H1 (cell line): ENCODE results near the gene FERMT2. TPM values are rescaled to one million over a fixed set of nuclear protein-coding genes. Genes with fewer than 3 reads are reported as not detected.

Experiments used
- ATF2 ChIP-seq: IDR thresholded peaks from 2 replicates; pipeline ENCODE4 v1.6.1; 2012; ENCODE audit warnings: low read length, inconsistent platforms
- BRCA1 ChIP-seq: IDR thresholded peaks from 2 replicates; pipeline ENCODE4 v1.6.1; 2012; ENCODE audit warnings: low read depth, low read length, improper control_type of control experiment
- CHD7 ChIP-seq: fragments of 300-600 bp; sonication (generic); IDR thresholded peaks from 2 replicates; pipeline ENCODE4 v1.7.1; 2012; ENCODE audit warnings: low read length, moderate library complexity, mild to moderate bottlenecking, inconsistent platforms; ENCODE audit not compliant: insufficient replicate concordance
- EP300 ChIP-seq, 2 experiments: IDR thresholded peaks; 1 replicate in 1 of 2; 2 replicates in 1 of 2; pipeline ENCODE4 v1.6.1; 2011 to 2012; ENCODE audit warnings: low read depth in 2 of 2, low read length in 2 of 2, mild to moderate bottlenecking in 2 of 2, borderline replicate concordance in 1 of 2, inconsistent platforms in 1 of 2, moderate library complexity in 1 of 2
- NANOG ChIP-seq: IDR thresholded peaks from 2 replicates; pipeline ENCODE4 v1.6.1; 2011; ENCODE audit warnings: low read length, low read depth, mild to moderate bottlenecking, inconsistent platforms; ENCODE audit not compliant: insufficient read depth, poor library complexity, severe bottlenecking
- RNF2 ChIP-seq: fragments of 200-900, 300-1000 bp; sonication (generic); IDR thresholded peaks from 2 replicates; pipeline ENCODE4 v1.7.1; 2016; ENCODE audit warnings: borderline replicate concordance, low read depth, mild to moderate bottlenecking, antibody characterized with exemption, low read length; ENCODE audit not compliant: poor library complexity, severe bottlenecking; ENCODE audit errors: missing control alignments
- polyA plus RNA-seq, 7 experiments: library from polyadenylated mRNA; depleted of rRNA in 3 of 7; stranded (reverse) in 5 of 7; unstranded in 2 of 7; fragments of >200 nt in 5 of 7; fragments of 200-250 nt in 2 of 7; gene quantifications; 1 replicate in 5 of 7; 2 replicates in 1 of 7; 4 replicates in 1 of 7; pipeline versions ENCODE4 v1.2.1 to v1.2.3, GENCODE V29; 2011 to 2013; ENCODE audit warnings: missing spikeins in 2 of 7, mixed read lengths in 2 of 7
- total RNA-seq: library from RNA; stranded (reverse); fragmentation: NEBNext Ultra II Directional; extraction: Animal tissue kit (Norgen Biotek cat#: 25700); gene quantifications from 2 replicates; pipeline ENCODE4 v1.2.1, GENCODE V29; 2021

Gene FERMT2
- total and polyA plus RNA-seq, 2 of the 8 experiments (the other 6 are each of a cell fraction or from before 2014, with no cell fraction given) = 53.3 to 142 TPM

- TF ChIP-seq ATF2 = no peak
- no peak for TF ChIP-seq EP300 (IDR thresholded peaks at IDR 0.05; ENCODE audit: borderline replicate concordance in 1 of 2, low read depth in 2 of 2, low read length in 2 of 2)
- no peak for TF ChIP-seq BRCA1
- TF ChIP-seq NANOG = no peak
- no peak for TF ChIP-seq CHD7
- no peak for TF ChIP-seq RNF2
Observed at GRCh38 chr14:52891800-52892199, 59.0 kb downstream of the FERMT2 start (continued).
